Tibial nerve (tissue), 4 donors: ENCODE results near the gene CPA4.

Source experiments
- EP300 ChIP-seq, 2 donors: sonication (generic); formaldehyde crosslinking; IDR thresholded peaks; one replicate each; pipeline ENCODE4 v1.6.1; 2017; ENCODE audit warnings: antibody characterized with exemption in 2 of 2, mild to moderate bottlenecking in 1 of 2
- POLR2A ChIP-seq, 2 donors: fragments of 450-650 bp; IDR thresholded peaks; one replicate each; pipeline ENCODE4 v1.6.1; 2017; ENCODE audit warnings: antibody characterized with exemption in 2 of 2, mild to moderate bottlenecking in 2 of 2, moderate library complexity in 2 of 2
- TF ChIP-seq, protein P1 (sequence below), 5 experiments: fragments of 200-600 bp in 3 of 5; fragments of 450-650 bp in 2 of 5; sonication (generic) in 3 of 5; IDR thresholded peaks; one replicate each; pipeline ENCODE4 v1.5.1; 2016 to 2019; ENCODE audit warnings: antibody characterized with exemption in 5 of 5, mild to moderate bottlenecking in 3 of 5, moderate library complexity in 2 of 5

GRCh38 chr7:130322615-130323014 is 29.7 kb downstream of the CPA4 start:
- TF ChIP-seq EP300 (IDR thresholded peaks at IDR 0.05) (no peak), POLR2A (IDR thresholded peaks at IDR 0.05) (no peak)
- TF ChIP-seq, protein P1, sequence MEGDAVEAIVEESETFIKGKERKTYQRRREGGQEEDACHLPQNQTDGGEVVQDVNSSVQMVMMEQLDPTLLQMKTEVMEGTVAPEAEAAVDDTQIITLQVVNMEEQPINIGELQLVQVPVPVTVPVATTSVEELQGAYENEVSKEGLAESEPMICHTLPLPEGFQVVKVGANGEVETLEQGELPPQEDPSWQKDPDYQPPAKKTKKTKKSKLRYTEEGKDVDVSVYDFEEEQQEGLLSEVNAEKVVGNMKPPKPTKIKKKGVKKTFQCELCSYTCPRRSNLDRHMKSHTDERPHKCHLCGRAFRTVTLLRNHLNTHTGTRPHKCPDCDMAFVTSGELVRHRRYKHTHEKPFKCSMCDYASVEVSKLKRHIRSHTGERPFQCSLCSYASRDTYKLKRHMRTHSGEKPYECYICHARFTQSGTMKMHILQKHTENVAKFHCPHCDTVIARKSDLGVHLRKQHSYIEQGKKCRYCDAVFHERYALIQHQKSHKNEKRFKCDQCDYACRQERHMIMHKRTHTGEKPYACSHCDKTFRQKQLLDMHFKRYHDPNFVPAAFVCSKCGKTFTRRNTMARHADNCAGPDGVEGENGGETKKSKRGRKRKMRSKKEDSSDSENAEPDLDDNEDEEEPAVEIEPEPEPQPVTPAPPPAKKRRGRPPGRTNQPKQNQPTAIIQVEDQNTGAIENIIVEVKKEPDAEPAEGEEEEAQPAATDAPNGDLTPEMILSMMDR (IDR thresholded peaks at IDR 0.05), result no peak
